H4 (cell line): ENCODE results near the gene BACE1-AS. TPM values are rescaled to one million over a fixed set of nuclear protein-coding genes. Genes with fewer than 3 reads are reported as not detected.
"Not testable (repeated sequence)": the region's sequence is repeated elsewhere in the genome, so short reads cannot be mapped to it uniquely, and the experiment has no call there.

Experiments
- DNase-seq: peaks from one replicate; pipeline ENCODE4 v3.0.0-alpha.2; 2015; ENCODE audit warnings: low spot score
- total RNA-seq: library from RNA; depleted of rRNA; stranded (reverse); fragments of >200 nt; shearing (Covaris generic); gene quantifications from 2 replicates; pipeline ENCODE4 v1.2.3, GENCODE V29; 2014; rRNA removed

The BACE1-AS gene
- total RNA-seq, 1 experiment from 2014 or later, result 1.6 TPM

- no peak for DNase-seq
These were observed 28.2 kb downstream of the BACE1-AS start for GRCh38 chr11:117319214-117319840.

GRCh38 chr11:117327255-117327566, 36.1 kb downstream of the BACE1-AS start:
- DNase-seq, result not testable (repeated sequence)

GRCh38 chr11:117327567-117328374, 36.6 kb downstream of the BACE1-AS start, which contains the start of gene CEP164:
Gene CEP164, plus strand, starts transcription at chr11:117327854. Its CDS starts 10,733 bp downstream, at chr11:117338587.
- DNase-seq, result peak; percentile 95

- DNase-seq, result no peak
These were observed 37.3 kb downstream of the BACE1-AS start for GRCh38 chr11:117328375-117329010.

- DNase-seq, result no peak
These were observed 41.7 kb downstream of the BACE1-AS start for GRCh38 chr11:117332843-117333242.

- no peak for DNase-seq
These were observed 42.8 kb downstream of the BACE1-AS start for GRCh38 chr11:117333917-117334316.

GRCh38 chr11:117334896-117335295, 43.8 kb downstream of the BACE1-AS start:
- no peak for DNase-seq

GRCh38 chr11:117335399-117335798, 44.3 kb downstream of the BACE1-AS start:
- no peak for DNase-seq

- no peak for DNase-seq
These were observed 45.9 kb downstream of the BACE1-AS start for GRCh38 chr11:117337076-117337475.

Other genes with a start within 250 kb of the BACE1-AS start
- 7.7 and 7.8 TPM in 2 replicates for gene SIK3, start 192.9 kb upstream of the BACE1-AS start, total RNA-seq
- 103 and 108 TPM in 2 replicates for gene PAFAH1B2, start 147.1 kb upstream of the BACE1-AS start, total RNA-seq
- 10.8 and 13.5 TPM in 2 replicates for gene SIDT2, start 112.6 kb upstream of the BACE1-AS start, total RNA-seq
- gene TAGLN, start 92.0 kb upstream of the BACE1-AS start, total RNA-seq, result 20.8 and 36.0 TPM in 2 replicates
- 14.1 and 18.1 TPM in 2 replicates for gene PCSK7, start 59.3 kb upstream of the BACE1-AS start, total RNA-seq
- 5.3 and 6.7 TPM in 2 replicates for gene RNF214, start 58.7 kb upstream of the BACE1-AS start, total RNA-seq
- 18.6 and 24.4 TPM in 2 replicates for gene BACE1, start 24.9 kb downstream of the BACE1-AS start, total RNA-seq
- gene CEP164, start 36.5 kb downstream of the BACE1-AS start, total RNA-seq, result 16.5 and 19.6 TPM in 2 replicates